GM12878 (cell line): ENCODE measurements around the gene SUPT6H. TPM values are rescaled to one million over a fixed set of nuclear protein-coding genes. Genes with fewer than 3 reads are reported as not detected.
A peak's percentile ranks its signal among the peaks of the same experiment; 100 is the strongest.

ENCODE experiments used
- ATAC-seq: fragments of 200-7000 bp; cut with Tn5 transposase; 3 replicates; pipeline ENCODE4 v1.9.1; 2020; ENCODE audit warnings: mild to moderate bottlenecking, moderate library complexity
- BruUV-seq: library from RNA; stranded (reverse); fragments of 400-500 nt; replicated peaks from 2 replicates; lab custom pipeline; 2021; lab: Mats Ljungman, UMichigan
- CTCF ChIA-PET: fragments of 300-600 bp; sonication (Branson Sonifier 250); formaldehyde crosslinking; extraction: SDS; loops from one replicate; lab custom pipeline; 2021; ENCODE audit warnings: inconsistent platforms; lab: Yijun Ruan, JAX
- POLR2A ChIA-PET: fragments of 350-600 bp; formaldehyde crosslinking; extraction: SDS; loops from one replicate; lab custom pipeline; 2021; ENCODE audit warnings: inconsistent platforms; lab: Charles Lee
- RAD21 ChIA-PET: fragments of 300-600 bp; sonication (Branson Sonifier 250); formaldehyde crosslinking; loops from one replicate; lab custom pipeline; 2023; ENCODE audit warnings: antibody characterized with exemption; ENCODE audit not compliant: unreplicated experiment; lab: Charles Lee
- SMC1A ChIA-PET: fragments of 300-600 bp; sonication (Branson Sonifier 250); formaldehyde crosslinking; loops from one replicate; lab custom pipeline; 2023; ENCODE audit not compliant: unreplicated experiment, uncharacterized antibody; lab: Charles Lee
- DNase-seq: peaks from one replicate; pipeline ENCODE4 v3.0.0-alpha.2; 2011; ENCODE audit warnings: low read depth, low spot score
- FAIRE-seq: peaks from 3 replicates; lab custom pipeline; 2011; peaks lifted over from hg19 to GRCh38; lab: Jason Lieb, UNC
- H2AFZ ChIP-seq: 2 replicates; pipeline ENCODE4 v1.6.0; 2011; ENCODE audit warnings: low read depth, low read length, control low read depth; ENCODE audit not compliant: control insufficient read depth
- H3K27ac ChIP-seq: 2 replicates; pipeline ENCODE4 v1.5.1; 2011; ENCODE audit warnings: control low read depth; ENCODE audit not compliant: control insufficient read depth, insufficient read depth
- H3K27me3 ChIP-seq, 2 experiments: replicated peaks in 1 of 2; 2 replicates each; pipeline versions ENCODE4 v1.6.0 to v1.6.1; 2011; ENCODE audit warnings: low read length in 1 of 2; ENCODE audit not compliant: control insufficient read depth in 2 of 2, insufficient read depth in 2 of 2
- H3K36me3 ChIP-seq, 2 experiments: 2 replicates each; pipeline ENCODE4 v1.5.1; 2011; ENCODE audit warnings: low read length in 1 of 2; ENCODE audit not compliant: control insufficient read depth in 2 of 2, insufficient read depth in 2 of 2
- H3K4me1 ChIP-seq: 2 replicates; pipeline ENCODE4 v1.6.1; 2011; ENCODE audit warnings: mild to moderate bottlenecking, low read length, moderate library complexity, mixed read lengths; ENCODE audit not compliant: control insufficient read depth, insufficient read depth
- H3K4me2 ChIP-seq: 2 replicates; pipeline ENCODE4 v1.6.0; 2011; ENCODE audit warnings: control low read depth; ENCODE audit not compliant: control insufficient read depth, insufficient read depth
- H3K4me3 ChIP-seq: fragments of 200-600 bp; sonication (generic); 2 replicates; pipeline ENCODE4 v1.5.1; 2016
- H3K79me2 ChIP-seq: 2 replicates; pipeline ENCODE4 v1.6.0; 2011; ENCODE audit warnings: low read length; ENCODE audit not compliant: control insufficient read depth, insufficient read depth
- H3K9ac ChIP-seq: 2 replicates; pipeline ENCODE4 v1.8.0; 2011; ENCODE audit warnings: low read length, control low read depth, mixed read lengths; ENCODE audit not compliant: control insufficient read depth, insufficient read depth
- H3K9me3 ChIP-seq: replicated peaks from 3 replicates; pipeline ENCODE4 v1.5.1; 2011; ENCODE audit warnings: mild to moderate bottlenecking, low read length; ENCODE audit not compliant: control insufficient read depth, insufficient read depth
- H4K20me1 ChIP-seq: 2 replicates; pipeline ENCODE4 v1.6.0; 2011; ENCODE audit not compliant: control insufficient read depth, insufficient read depth
- KLF5 ChIP-seq: fragments of 450-650 bp; IDR thresholded peaks from 2 replicates; pipeline ENCODE4 v1.6.1; 2014; ENCODE audit warnings: mild to moderate bottlenecking; ENCODE audit not compliant: partially characterized antibody
- MEF2B ChIP-seq: fragments of 450-650 bp; IDR thresholded peaks from 2 replicates; pipeline ENCODE4 v1.6.1; 2018; ENCODE audit warnings: mild to moderate bottlenecking, moderate library complexity; ENCODE audit not compliant: partially characterized antibody, poor library complexity, severe bottlenecking
- MXI1 ChIP-seq: fragments of 150-350 bp; IDR thresholded peaks from 2 replicates; pipeline ENCODE4 v1.6.1; 2011; ENCODE audit warnings: low read depth, mild to moderate bottlenecking, inconsistent platforms, low read length, improper control_type of control experiment
- POLR2A ChIP-seq: IDR thresholded peaks from 2 replicates; pipeline ENCODE4 v1.6.1; 2011; ENCODE audit warnings: low read depth, mild to moderate bottlenecking, low read length
- ZNF217 ChIP-seq: fragments of 450-650 bp; IDR thresholded peaks from 2 replicates; pipeline ENCODE4 v1.6.1; 2017; ENCODE audit warnings: antibody characterized with exemption, mild to moderate bottlenecking
- ZNF24 ChIP-seq: fragments of 450-650 bp; IDR thresholded peaks from 2 replicates; pipeline ENCODE4 v1.6.1; 2017; ENCODE audit warnings: antibody characterized with exemption, mild to moderate bottlenecking
- WGBS: methylation state at CpG from one replicate; pipeline ENCODE4 v1.1.6; 2016; ENCODE audit warnings: low lambda C conversion rate; ENCODE audit not compliant: insufficient replicate concordance, insufficient coverage; ENCODE audit errors: missing lambda C conversion rate; 5-methylcytosine and 5-hydroxymethylcytosine counted together
- in situ Hi-C: fragments of 300-500 bp; cut with MboI; formaldehyde crosslinking; loops from 9 replicates; pipeline ENCODE4 v1.14.3; 2018; ENCODE audit warnings: mixed read lengths
- intact Hi-C: fragments of 100-400 bp; cut with micrococcal nuclease; formaldehyde crosslinking; loops from one replicate; pipeline ENCODE4 v1.14.2; 2022; ENCODE audit not compliant: unreplicated experiment
- polyA plus RNA-seq, 11 experiments: library from polyadenylated mRNA; depleted of rRNA in 4 of 11; unstranded in 6 of 11; stranded (reverse) in 5 of 11; fragments of >200 nt; fragmentation: Nextera tagmentation in 4 of 11; fragmentation: Illumina TruSeq in 1 of 11; extraction: Ambion mirVana in 4 of 11; extraction: Trizol in 1 of 11; gene quantifications; 1 replicate in 1 of 11; 2 replicates in 10 of 11; pipeline versions ENCODE4 v1.2.1 to v1.2.3, GENCODE V29; 2011 to 2016; ENCODE audit warnings: inconsistent platforms in 2 of 11, missing spikeins in 2 of 11, low read depth in 1 of 11
- total RNA-seq, 4 experiments: library from RNA; depleted of rRNA in 3 of 4; stranded (reverse); fragments of >200 nt in 3 of 4; fragmentation: Illumina TruSeq in 1 of 4; extraction: Trizol in 1 of 4; gene quantifications; 2 replicates each; pipeline versions ENCODE4 v1.2.1 to v1.2.3, GENCODE V29; 2013 to 2021
- TF ChIP-seq, protein P1 (sequence below): fragments of 450-650 bp; IDR thresholded peaks from 2 replicates; pipeline ENCODE4 v1.6.1; 2018; ENCODE audit warnings: mild to moderate bottlenecking, low read depth, moderate library complexity; ENCODE audit not compliant: partially characterized antibody
- TF ChIP-seq, protein P2 (sequence below): fragments of 450-650 bp; IDR thresholded peaks from 2 replicates; pipeline ENCODE4 v1.6.1; 2016; ENCODE audit warnings: mild to moderate bottlenecking
- TF ChIP-seq, protein P3 (sequence below): IDR thresholded peaks from 2 replicates; pipeline ENCODE4 v1.6.1; 2012; ENCODE audit warnings: low read depth, low read length, improper control_type of control experiment

Gene SUPT6H
- total and polyA plus RNA-seq, 10 of the 15 experiments (the other 5 are each of a cell fraction or from before 2014, with no cell fraction given), result 1.7 to 58.8 (median 37.7) TPM

DNA sequence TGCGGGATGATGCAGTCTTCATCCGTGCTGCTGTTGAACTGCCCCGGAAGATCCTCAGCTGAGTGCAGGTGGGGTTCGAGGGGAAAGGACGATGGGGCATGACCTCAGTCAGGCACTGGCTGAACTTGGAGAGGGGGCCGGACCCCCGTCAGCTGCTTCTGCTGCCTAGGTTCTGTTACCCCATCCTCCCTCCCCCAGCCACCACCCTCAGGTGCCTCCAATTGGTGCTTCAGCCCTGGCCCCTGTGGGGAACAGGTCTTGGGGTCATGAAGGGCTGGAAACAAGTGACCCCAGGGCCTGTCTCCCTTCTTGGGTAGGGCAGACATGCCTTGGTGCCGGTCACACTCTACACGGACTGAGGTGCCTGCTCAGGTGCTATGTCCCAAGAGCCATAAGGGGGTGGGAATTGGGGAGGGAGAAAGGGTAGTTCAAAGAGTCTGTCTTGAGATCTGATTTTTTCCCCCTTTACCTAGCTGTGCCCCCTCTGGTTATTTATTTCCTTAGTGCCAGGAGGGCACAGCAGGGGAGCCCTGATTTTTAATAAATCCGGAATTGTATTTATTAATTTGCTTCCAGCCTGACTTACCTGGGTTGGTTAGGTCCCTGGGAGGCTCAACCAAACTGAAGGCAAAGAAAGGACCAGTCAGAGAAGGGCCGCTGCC, 87.6 kb downstream of the SUPT6H start:
- peaks cover 30 to 32% of the 10 kb centered on the region in 2 experiments for H3K36me3 ChIP-seq
- ATAC-seq, result peak; percentile 6
- TF ChIP-seq ZNF217 (no peak), KLF5 (peak; percentile 27), MEF2B (no peak), MXI1 (no peak), ZNF24 (no peak), POLR2A (no peak; the same call in 1 of the 2 replicates)
- TF ChIP-seq, protein P1, sequence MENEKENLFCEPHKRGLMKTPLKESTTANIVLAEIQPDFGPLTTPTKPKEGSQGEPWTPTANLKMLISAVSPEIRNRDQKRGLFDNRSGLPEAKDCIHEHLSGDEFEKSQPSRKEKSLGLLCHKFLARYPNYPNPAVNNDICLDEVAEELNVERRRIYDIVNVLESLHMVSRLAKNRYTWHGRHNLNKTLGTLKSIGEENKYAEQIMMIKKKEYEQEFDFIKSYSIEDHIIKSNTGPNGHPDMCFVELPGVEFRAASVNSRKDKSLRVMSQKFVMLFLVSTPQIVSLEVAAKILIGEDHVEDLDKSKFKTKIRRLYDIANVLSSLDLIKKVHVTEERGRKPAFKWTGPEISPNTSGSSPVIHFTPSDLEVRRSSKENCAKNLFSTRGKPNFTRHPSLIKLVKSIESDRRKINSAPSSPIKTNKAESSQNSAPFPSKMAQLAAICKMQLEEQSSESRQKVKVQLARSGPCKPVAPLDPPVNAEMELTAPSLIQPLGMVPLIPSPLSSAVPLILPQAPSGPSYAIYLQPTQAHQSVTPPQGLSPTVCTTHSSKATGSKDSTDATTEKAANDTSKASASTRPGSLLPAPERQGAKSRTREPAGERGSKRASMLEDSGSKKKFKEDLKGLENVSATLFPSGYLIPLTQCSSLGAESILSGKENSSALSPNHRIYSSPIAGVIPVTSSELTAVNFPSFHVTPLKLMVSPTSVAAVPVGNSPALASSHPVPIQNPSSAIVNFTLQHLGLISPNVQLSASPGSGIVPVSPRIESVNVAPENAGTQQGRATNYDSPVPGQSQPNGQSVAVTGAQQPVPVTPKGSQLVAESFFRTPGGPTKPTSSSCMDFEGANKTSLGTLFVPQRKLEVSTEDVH, result peak; percentile 37
- TF ChIP-seq, protein P2, sequence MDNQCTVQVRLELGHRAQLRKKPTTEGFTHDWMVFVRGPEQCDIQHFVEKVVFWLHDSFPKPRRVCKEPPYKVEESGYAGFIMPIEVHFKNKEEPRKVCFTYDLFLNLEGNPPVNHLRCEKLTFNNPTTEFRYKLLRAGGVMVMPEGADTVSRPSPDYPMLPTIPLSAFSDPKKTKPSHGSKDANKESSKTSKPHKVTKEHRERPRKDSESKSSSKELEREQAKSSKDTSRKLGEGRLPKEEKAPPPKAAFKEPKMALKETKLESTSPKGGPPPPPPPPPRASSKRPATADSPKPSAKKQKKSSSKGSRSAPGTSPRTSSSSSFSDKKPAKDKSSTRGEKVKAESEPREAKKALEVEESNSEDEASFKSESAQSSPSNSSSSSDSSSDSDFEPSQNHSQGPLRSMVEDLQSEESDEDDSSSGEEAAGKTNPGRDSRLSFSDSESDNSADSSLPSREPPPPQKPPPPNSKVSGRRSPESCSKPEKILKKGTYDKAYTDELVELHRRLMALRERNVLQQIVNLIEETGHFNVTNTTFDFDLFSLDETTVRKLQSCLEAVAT, result no peak
- TF ChIP-seq, protein P3, sequence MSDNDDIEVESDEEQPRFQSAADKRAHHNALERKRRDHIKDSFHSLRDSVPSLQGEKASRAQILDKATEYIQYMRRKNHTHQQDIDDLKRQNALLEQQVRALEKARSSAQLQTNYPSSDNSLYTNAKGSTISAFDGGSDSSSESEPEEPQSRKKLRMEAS, result no peak
- TF ChIP-seq, all 136 proteins: peak for 2
- ChIA-PET RAD21 (interaction anchor here (0.8 to 17.4 kb wide), 7 partner anchors 11 to 148 kb away, joined by 6 to 375 read pairs (median 7); partner anchors contain the start of genes FLOT2, NEK8, RPL23A and TLCD1), SMC1A (interaction anchor here (0.8 to 17.8 kb wide), 6 partner anchors 9 to 196 kb away, joined by 3 to 326 read pairs (median 5); partner anchors contain the start of genes NEK8 and TLCD1), POLR2A (interaction anchor here (0.6 to 15.2 kb wide), 5 partner anchors 9 to 200 kb away, joined by 3 to 485 read pairs (median 7); partner anchors contain the start of genes NEK8, RPL23A and TLCD1), CTCF (interaction anchor here (0.6 to 10.0 kb wide), 27 partner anchors 9 to 216 kb away, joined by 3 to 394 read pairs (median 4); partner anchors contain the start of genes BLTP2, FAM222B, NEK8 and PROCA1)
- Histone ChIP-seq H2AFZ (no peak overlapping the region), H3K27me3 (no peaks in the 10 kb centered on the region), H3K4me3 (0 out of 2 replicates have a peak overlapping the region, but pooled peaks have one; percentile 44), H3K27ac (no peak overlapping the region), H3K4me1 (peaks cover 30% of the 10 kb centered on the region), H3K79me2 (peaks cover 61% of the 10 kb centered on the region), H3K4me2 (peak overlapping the region; percentile 26; the same call in 1 of the 2 replicates), H3K9me3 (no peaks in the 10 kb centered on the region), H4K20me1 (peaks cover 19% of the 10 kb centered on the region), H3K9ac (no peak overlapping the region)
- BruUV-seq, result no TSS peak
- WGBS, result 43% methylated on average over 11 of the region's 11 CpGs
- FAIRE-seq (no peak), DNase-seq (no peak)
- intact Hi-C loops, result loop anchor here (1.0 kb wide), 1 partner anchor 22 kb away; no protein-coding TSS in a partner anchor
- in situ Hi-C loops, result loop anchor here (25.0 kb wide), 1 partner anchor 1287 kb away; the partner anchor contains the start of gene KSR1
